Astrocyte (in vitro differentiated cells and primary cell): ENCODE data around the gene PLA2G4E. TPM values are rescaled to one million over a fixed set of nuclear protein-coding genes. Genes with fewer than 3 reads are reported as not detected.

Experiments
- DNase-seq: peaks from one replicate; pipeline ENCODE4 v3.0.0-alpha.2; 2010; ENCODE audit warnings: low read depth
- FAIRE-seq: peaks from 2 replicates; lab custom pipeline; 2011; peaks lifted over from hg19 to GRCh38; lab: Jason Lieb, UNC
- H2AFZ ChIP-seq: 2 replicates; pipeline ENCODE4 v1.6.0; 2012; ENCODE audit warnings: low read depth, low read length, inconsistent platforms
- H3K27ac ChIP-seq: 2 replicates; pipeline ENCODE4 v1.5.1; 2011; ENCODE audit warnings: low read depth, low read length, inconsistent platforms
- H3K27me3 ChIP-seq: 2 replicates; pipeline ENCODE4 v1.6.0; 2011; ENCODE audit warnings: low read length, inconsistent platforms; ENCODE audit not compliant: insufficient read depth
- H3K36me3 ChIP-seq: 2 replicates; pipeline ENCODE4 v1.5.1; 2011; ENCODE audit warnings: low read length, inconsistent platforms; ENCODE audit not compliant: insufficient read depth
- H3K4me1 ChIP-seq: 2 replicates; pipeline ENCODE4 v1.5.1; 2011; ENCODE audit warnings: low read length, inconsistent platforms; ENCODE audit not compliant: insufficient read depth
- H3K4me2 ChIP-seq: 2 replicates; pipeline ENCODE4 v1.6.0; 2012; ENCODE audit warnings: low read length, inconsistent platforms
- H3K4me3 ChIP-seq: 2 replicates; pipeline ENCODE4 v1.5.1; 2011; ENCODE audit warnings: low read depth, mild to moderate bottlenecking, low read length, inconsistent platforms; ENCODE audit not compliant: insufficient read depth
- H3K79me2 ChIP-seq: 2 replicates; pipeline ENCODE4 v1.6.0; 2012; ENCODE audit warnings: mild to moderate bottlenecking, low read length, inconsistent platforms; ENCODE audit not compliant: insufficient read depth
- H3K9ac ChIP-seq: 2 replicates; pipeline ENCODE4 v1.6.0; 2012; ENCODE audit warnings: mild to moderate bottlenecking, low read length, inconsistent platforms
- H3K9me3 ChIP-seq: 2 replicates; pipeline ENCODE4 v1.5.1; 2012; ENCODE audit warnings: low read depth, mild to moderate bottlenecking, low read length, inconsistent platforms; ENCODE audit not compliant: insufficient read depth
- H4K20me1 ChIP-seq: 2 replicates; pipeline ENCODE4 v1.6.0; 2012; ENCODE audit warnings: low read length, inconsistent platforms; ENCODE audit not compliant: insufficient read depth
- H3K27ac Mint-ChIP-seq: one replicate; pipeline ENCODE4 v1.8.0; 2021; ENCODE audit warnings: mild to moderate bottlenecking, mixed read lengths; ENCODE audit not compliant: unreplicated experiment
- H3K27me3 Mint-ChIP-seq: one replicate; pipeline ENCODE4 v1.8.0; 2021; ENCODE audit warnings: low read depth, mixed read lengths; ENCODE audit not compliant: unreplicated experiment
- H3K36me3 Mint-ChIP-seq: one replicate; pipeline ENCODE4 v1.8.0; 2021; ENCODE audit warnings: low read depth, mixed read lengths; ENCODE audit not compliant: unreplicated experiment
- H3K4me1 Mint-ChIP-seq: one replicate; pipeline ENCODE4 v1.8.0; 2021; ENCODE audit warnings: low read depth, mixed read lengths; ENCODE audit not compliant: unreplicated experiment
- H3K4me3 Mint-ChIP-seq: one replicate; pipeline ENCODE4 v1.8.0; 2021; ENCODE audit warnings: mild to moderate bottlenecking, moderate library complexity, mixed read lengths; ENCODE audit not compliant: unreplicated experiment
- H3K9me3 Mint-ChIP-seq: one replicate; pipeline ENCODE4 v1.8.0; 2021; ENCODE audit warnings: mild to moderate bottlenecking, mixed read lengths; ENCODE audit not compliant: unreplicated experiment
- EZH2 ChIP-seq: IDR thresholded peaks from 2 replicates; pipeline ENCODE4 v1.6.1; 2012; ENCODE audit warnings: mild to moderate bottlenecking, low read length, inconsistent platforms; ENCODE audit not compliant: insufficient read depth
- total RNA-seq: library from RNA; stranded (reverse); gene quantifications from 2 replicates; pipeline ENCODE4 v1.2.1, GENCODE V29; 2021
- TF ChIP-seq, protein P1 (sequence below): IDR thresholded peaks from 2 replicates; pipeline ENCODE4 v1.5.1; 2011; ENCODE audit warnings: low read depth, mild to moderate bottlenecking, inconsistent platforms, low read length, moderate library complexity; ENCODE audit not compliant: insufficient read depth

Gene PLA2G4E
- total RNA-seq, 1 donor from 2014 or later, result not detected

DNA sequence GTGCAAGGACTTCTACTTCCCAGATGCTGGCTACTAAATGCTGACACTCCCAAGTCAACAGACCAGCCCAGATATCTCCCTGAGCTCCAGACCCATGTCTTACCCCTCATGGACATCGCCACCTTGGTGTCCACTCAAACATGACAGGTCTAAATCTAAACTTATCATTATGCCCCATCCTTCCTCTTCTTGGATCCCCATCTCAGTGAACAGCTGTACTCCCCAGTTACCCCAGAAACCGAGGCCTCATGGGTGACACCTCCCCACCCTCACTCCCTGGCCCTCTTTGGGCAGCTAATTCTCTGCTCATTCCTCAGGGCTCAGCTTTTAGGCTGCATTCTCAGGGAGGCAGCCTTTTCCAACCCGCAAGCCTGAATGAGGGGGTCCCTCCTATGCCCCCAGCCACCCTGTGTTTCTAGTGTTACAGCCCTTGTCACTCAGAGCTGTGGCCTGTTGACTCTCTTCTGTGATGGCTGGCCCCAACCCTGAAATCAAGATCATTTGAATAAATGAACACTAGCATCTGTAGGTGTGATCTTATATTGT is 53.8 kb downstream of the PLA2G4E start:
- TF ChIP-seq, protein P1, sequence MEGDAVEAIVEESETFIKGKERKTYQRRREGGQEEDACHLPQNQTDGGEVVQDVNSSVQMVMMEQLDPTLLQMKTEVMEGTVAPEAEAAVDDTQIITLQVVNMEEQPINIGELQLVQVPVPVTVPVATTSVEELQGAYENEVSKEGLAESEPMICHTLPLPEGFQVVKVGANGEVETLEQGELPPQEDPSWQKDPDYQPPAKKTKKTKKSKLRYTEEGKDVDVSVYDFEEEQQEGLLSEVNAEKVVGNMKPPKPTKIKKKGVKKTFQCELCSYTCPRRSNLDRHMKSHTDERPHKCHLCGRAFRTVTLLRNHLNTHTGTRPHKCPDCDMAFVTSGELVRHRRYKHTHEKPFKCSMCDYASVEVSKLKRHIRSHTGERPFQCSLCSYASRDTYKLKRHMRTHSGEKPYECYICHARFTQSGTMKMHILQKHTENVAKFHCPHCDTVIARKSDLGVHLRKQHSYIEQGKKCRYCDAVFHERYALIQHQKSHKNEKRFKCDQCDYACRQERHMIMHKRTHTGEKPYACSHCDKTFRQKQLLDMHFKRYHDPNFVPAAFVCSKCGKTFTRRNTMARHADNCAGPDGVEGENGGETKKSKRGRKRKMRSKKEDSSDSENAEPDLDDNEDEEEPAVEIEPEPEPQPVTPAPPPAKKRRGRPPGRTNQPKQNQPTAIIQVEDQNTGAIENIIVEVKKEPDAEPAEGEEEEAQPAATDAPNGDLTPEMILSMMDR, result no peak
- TF ChIP-seq EZH2, result no peak
- Mint-ChIP-seq H3K27me3 (no peaks in the 10 kb centered on the region), H3K36me3 (peaks cover 3% of the 10 kb centered on the region), H3K9me3 (no peaks in the 10 kb centered on the region), H3K4me3 (peak overlapping the region; percentile 17), H3K27ac (peak overlapping the region; percentile 16), H3K4me1 (peaks cover 50% of the 10 kb centered on the region)
- H4K20me1 ChIP-seq, result peaks cover 30% of the 10 kb centered on the region
- H3K79me2 ChIP-seq, result peaks cover 87% of the 10 kb centered on the region
- H2AFZ ChIP-seq, result no peak overlapping the region
- peaks cover 28% of the 10 kb centered on the region for H3K4me1 ChIP-seq
- FAIRE-seq (no peak), DNase-seq (no peak)
- H3K27me3 ChIP-seq, result no peaks in the 10 kb centered on the region
- H3K9me3 ChIP-seq, result no peaks in the 10 kb centered on the region
- H3K27ac ChIP-seq, result no peak overlapping the region
- H3K4me2 ChIP-seq, result no peak overlapping the region
- H3K9ac ChIP-seq, result no peak overlapping the region
- H3K36me3 ChIP-seq, result no peaks in the 10 kb centered on the region
- no peak overlapping the region for H3K4me3 ChIP-seq

DNA sequence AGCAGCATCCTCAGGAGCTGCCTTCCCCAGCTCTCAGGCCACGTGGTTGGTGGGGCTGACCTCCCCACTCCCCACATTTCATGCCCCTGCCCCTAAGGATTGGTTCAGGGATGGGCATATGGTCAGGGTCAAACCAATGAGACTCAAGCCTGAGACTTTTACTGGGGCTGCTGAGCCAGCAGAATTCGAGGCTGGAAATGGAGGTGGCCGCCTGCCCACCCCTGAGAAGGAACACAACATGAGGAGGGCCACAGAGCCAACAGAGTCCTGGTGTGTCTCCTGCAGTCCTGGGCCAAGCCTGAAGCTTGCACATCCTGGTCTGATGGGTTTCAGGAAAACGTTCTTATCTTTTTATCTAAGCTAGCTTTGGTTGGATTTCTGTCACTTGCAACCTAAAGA is 54.4 kb downstream of the PLA2G4E start:
- peaks cover 55% of the 10 kb centered on the region for H3K4me1 Mint-ChIP-seq
- Histone ChIP-seq H3K27ac (no peak overlapping the region), H3K36me3 (no peaks in the 10 kb centered on the region), H3K9ac (no peak overlapping the region), H3K4me3 (no peak overlapping the region), H2AFZ (no peak overlapping the region), H3K4me1 (peaks cover 30% of the 10 kb centered on the region), H3K9me3 (no peaks in the 10 kb centered on the region), H4K20me1 (peaks cover 30% of the 10 kb centered on the region), H3K27me3 (no peaks in the 10 kb centered on the region), H3K79me2 (peaks cover 84% of the 10 kb centered on the region), H3K4me2 (peak overlapping the region; percentile 13)
- peaks cover 3% of the 10 kb centered on the region for H3K36me3 Mint-ChIP-seq
- peak overlapping the region; percentile 40 for H3K4me3 Mint-ChIP-seq
- H3K9me3 Mint-ChIP-seq, result no peaks in the 10 kb centered on the region
- no peak for DNase-seq
- peak overlapping the region; percentile 48 for H3K27ac Mint-ChIP-seq
- H3K27me3 Mint-ChIP-seq, result no peaks in the 10 kb centered on the region
- no peak for TF ChIP-seq EZH2
- no peak for FAIRE-seq

DNA sequence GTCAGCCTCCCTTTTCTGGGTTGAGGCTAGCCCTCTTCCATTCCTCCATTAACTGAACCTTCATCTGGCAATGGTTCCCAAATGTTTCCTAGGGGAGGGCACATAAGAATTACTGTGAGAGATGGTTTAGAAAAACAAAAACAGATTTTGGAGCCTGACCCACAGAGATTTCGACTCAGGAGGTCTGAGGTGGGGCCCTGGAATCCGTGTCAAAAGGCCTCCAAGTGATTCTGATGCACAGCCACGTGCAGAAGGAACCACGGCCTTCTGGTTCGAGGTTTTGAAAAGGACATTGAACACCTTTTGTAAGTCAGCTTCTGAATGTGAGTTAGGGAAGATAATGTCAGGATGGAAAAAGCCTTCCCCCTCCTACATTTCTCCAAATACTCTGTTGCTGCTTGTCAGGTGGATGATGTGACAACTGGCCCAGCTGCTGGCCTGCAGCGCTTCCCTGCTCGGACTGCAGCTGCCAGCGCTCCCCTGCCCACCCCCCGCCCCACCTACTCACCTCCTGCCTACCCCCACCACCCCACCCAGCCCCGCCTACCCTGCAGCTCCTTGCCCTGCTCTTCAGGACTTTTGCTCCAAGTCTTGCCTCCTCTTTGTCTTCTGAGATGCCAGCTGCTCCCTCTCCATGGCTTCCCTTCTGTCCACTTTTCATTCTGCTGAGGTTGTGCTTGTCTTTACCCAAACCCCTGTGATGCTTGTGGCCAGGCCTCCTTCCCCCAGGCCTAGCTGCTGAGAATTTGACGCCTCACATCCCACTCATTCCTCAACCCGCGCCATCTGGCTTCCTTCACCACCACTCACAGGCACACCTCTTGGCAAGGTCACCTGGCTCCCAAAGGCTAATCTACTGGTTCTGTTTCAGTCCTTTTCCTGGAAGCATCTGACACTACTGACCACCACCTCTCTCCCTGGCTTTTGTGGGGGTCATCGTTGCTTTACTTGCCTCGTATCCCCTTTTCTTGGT is 55.1 kb downstream of the PLA2G4E start:
- Histone ChIP-seq H3K4me1 (peaks cover 30% of the 10 kb centered on the region), H4K20me1 (peaks cover 23% of the 10 kb centered on the region), H3K27ac (no peak overlapping the region), H3K27me3 (no peaks in the 10 kb centered on the region), H3K9ac (no peak overlapping the region), H3K4me3 (no peak overlapping the region), H2AFZ (no peak overlapping the region), H3K79me2 (peaks cover 84% of the 10 kb centered on the region), H3K4me2 (peak overlapping the region; percentile 13), H3K36me3 (no peaks in the 10 kb centered on the region), H3K9me3 (no peaks in the 10 kb centered on the region)
- TF ChIP-seq EZH2, result no peak
- TF ChIP-seq, protein P1, result no peak
- H3K27me3 Mint-ChIP-seq, result no peaks in the 10 kb centered on the region
- H3K9me3 Mint-ChIP-seq, result no peaks in the 10 kb centered on the region
- DNase-seq, result peak; percentile 77
- H3K4me1 Mint-ChIP-seq, result peaks cover 58% of the 10 kb centered on the region
- peak overlapping the region; percentile 40 for H3K4me3 Mint-ChIP-seq
- H3K27ac Mint-ChIP-seq, result peak overlapping the region; percentile 48
- peaks cover 3% of the 10 kb centered on the region for H3K36me3 Mint-ChIP-seq
- no peak for FAIRE-seq
